HG03108 (cell line): Measurements from ENCODE around the gene CEP250.
"Not testable (repeated sequence)": the region's sequence is repeated elsewhere in the genome, so short reads cannot be mapped to it uniquely, and the experiment has no call there.

Source experiments
- ATAC-seq: cut with Tn5 transposase; IDR thresholded peaks from one replicate; pipeline ENCODE4 v1.9.1; 2021; ENCODE audit warnings: moderate library complexity; ENCODE audit not compliant: unreplicated experiment

CEP250 gene

DNA sequence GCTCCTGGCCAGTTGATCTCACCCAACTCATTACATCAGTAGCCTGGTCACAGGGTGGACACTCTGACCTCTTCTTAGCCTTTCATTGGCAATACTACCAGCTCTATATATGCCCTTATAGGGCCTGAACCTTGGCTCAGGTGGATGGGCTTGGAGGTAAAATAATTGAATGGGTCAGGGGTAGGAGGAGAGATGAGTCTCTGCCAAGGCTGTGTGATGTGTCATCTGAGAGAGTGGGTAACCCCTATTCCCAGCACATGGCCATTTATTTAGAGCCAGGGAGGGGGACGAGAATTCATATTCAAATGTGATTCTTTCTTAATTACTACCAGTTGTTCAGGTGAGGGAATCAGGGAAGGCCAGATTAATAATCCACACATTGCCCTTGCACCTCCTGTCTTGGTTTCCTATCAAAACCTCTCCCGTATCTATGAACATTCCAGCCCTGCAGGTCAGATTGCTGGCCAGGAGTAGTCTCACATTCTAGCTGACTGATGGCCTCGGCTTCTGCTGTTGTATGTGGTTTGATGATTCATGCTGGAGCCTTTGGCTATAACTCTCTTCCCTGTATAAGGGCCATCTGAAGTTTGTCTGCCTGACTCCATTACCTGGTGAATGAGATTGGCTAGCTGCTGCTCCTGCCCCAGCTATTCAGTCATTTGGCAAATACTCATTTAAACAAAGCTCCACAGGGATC, 60.7 kb downstream of the CEP250 start:
- no peak for ATAC-seq

DNA sequence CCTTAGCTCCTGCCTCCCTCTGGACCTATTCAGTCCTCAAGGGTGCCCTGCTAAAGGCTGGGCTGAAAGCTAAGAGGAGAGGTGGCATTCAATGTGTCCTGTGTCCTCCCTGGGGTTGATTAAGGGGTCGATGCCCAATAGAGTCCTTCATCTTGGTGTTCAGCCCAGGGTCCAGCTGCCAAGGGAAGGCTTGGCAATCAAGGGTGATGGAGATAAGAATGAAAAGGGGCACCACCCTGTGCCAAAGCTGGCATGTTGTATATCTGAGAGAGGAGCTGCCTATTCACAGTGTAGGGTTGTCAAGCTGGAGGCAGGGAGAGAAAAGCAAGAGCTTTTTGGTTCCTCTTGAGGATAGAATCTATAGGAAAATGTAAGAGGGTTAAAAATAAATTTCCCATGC, 61.7 kb downstream of the CEP250 start:
- ATAC-seq, result no peak

GRCh38 chr20:35517767-35518166, 62.4 kb downstream of the CEP250 start:
- ATAC-seq, result not testable (repeated sequence)

DNA sequence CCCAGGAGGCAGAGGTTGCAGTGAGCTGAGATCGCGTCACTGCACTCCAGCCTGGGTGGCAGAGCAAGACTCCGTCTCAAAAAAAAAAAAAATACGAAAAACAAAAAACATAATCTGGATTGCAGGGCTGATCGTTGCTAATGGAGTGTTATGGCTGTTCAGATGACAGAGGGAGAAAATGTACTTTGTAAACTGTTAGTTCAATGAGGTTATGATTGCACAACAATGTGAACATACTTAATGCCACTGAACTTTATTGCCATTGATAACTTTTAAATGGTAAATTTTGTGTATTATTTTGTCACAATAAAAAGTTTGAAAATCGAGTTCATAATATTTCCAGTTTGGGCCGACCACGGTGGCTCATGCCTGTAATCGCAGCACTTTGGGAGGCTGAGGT, 63.6 kb downstream of the CEP250 start:
- no peak for ATAC-seq

DNA sequence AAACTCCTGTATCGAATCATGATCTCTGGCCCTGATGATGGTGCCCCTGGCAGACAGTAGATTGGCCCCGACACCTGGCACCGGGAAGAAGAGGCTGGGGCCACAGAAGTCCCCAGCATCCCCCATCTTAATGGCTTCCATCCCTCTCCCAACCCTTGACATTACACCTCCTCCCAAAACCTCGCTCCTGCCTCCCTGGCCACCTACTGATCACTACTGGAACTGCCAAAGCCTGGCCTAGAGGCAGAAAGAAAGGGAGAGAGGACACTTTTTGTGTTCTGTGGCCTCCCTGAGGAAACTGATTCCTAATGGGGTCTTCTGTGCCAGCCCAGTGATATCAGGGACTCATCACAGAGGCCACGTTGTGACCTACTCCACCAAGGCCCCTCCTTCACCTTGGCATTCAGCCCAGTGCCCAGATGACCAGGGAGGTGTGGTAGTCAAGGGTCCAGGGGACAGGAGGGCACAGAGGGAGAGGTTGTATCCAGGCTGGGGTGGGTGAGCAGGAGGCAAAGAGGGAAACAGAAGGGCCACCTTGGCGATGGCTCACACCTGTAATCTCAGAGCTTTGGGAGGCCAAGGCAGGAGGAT, 68.0 kb downstream of the CEP250 start:
- ATAC-seq, result no peak

DNA sequence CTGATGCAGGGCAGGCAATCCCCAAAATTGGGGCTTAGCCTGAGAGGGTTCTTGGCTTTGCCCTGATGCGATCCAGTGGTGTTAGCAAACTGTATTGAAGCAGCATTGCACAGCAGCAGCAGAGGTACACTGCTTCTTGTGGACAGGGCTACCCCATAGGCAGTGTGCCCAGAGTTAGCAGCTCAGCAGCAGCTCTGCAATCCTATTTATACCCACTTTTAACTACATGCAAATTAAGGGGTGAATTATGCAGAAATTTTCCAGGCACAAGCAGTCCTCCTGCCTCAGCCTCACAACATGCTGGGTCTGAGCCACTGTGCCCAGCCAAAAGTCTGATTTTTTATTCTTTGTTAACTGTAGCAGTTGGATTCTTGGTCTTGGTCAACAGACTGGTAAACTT, 70.2 kb downstream of the CEP250 start:
- no peak for ATAC-seq

- no peak for ATAC-seq
These were observed 71.8 kb downstream of the CEP250 start for GRCh38 chr20:35527122-35527769.

- no peak for ATAC-seq
These were observed 74.2 kb downstream of the CEP250 start, which contains the start of gene C20orf173 for GRCh38 chr20:35529552-35529951. C20orf173 (minus strand) TSS chr20:35529652; CDS start chr20:35529373, 279 bp downstream.

DNA sequence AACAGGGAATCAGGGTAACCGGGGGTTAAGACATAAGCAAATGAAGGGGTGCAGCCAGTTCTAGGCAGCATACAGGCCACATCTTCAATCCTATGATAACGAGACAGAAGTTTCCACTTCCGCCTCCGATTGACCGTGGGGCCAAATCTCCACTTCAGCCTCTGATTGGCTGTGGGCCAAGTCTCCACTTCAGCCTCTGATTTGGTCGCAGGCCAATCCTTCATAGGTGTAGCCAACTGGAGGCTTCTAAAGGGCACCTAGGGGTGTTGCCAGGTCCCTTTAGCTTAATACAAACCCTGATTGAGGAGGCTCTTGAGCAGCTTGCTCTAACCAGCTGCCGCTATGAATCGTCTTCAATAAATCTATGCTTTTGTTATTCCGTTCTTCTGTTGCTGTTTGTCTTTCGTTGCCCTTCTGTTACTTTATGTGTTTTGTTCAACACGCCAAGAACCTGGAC, 84.4 kb downstream of the CEP250 start:
- ATAC-seq, result no peak

DNA sequence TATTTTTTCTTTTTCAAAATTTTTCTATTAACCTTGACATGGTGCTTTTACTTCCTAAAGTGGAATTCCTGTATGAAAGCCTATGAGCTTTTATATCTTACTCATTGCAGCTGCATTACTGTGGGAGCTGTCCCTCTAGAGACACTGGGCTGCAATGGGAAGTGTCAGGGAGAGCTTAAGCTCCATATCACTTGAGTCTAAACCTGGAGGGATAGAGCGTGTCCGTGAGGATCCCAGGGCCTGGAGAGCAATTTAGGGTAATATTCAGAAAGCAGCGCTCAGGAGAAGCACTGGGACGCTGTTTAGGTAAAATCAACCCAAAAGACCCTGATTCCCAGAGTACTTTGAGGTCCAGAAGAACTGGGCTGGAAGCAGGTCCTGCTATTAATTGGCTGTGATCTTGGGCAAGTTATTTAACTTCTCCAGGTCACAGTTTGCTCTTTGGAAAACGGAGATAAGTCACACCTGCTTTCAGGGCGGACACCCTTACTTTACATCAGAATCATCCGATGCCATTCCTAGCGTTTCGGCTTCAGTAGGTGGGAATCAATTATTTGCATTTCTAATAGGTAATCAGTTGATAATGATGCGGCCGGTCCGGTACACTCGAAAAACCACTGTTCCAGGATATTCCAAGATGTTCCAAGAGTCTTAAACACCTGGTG, 85.9 kb downstream of the CEP250 start:
- no peak for ATAC-seq

DNA sequence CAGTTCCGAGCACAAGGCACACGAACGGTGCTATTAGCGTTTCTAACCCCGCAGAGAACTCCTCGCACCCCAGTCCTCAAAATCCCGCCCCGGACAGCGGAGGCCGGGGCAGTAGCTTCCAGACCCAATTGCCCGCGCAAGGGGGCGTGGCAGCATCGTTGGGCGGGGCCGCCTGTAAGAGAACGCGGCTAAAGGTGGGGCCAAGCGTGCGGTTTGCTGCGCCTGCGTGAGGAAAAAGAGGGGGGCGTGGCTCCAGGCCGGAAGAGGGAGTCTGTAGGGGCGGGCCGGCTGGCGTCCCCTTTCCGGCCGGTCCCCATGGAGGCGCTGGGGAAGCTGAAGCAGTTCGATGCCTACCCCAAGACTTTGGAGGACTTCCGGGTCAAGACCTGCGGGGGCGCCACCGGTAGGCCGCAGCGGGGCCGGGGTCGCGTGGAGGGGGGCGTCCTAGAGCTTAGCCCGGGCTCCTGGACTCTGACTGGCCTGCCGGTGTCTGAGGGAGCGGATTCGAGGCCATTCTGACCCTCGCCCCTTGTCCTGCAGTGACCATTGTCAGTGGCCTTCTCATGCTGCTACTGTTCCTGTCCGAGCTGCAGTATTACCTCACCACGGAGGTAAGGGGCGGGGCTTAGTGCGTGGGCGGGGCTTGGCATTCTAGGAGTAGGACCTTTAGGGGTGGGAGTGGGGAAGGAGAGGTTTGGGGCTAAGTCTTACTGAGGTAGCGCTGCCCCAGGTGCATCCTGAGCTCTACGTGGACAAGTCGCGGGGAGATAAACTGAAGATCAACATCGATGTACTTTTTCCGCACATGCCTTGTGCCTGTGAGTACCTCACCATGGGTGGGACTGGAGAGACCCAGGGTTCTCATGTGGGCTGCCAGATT, 86.6 kb downstream of the CEP250 start, which contains the start of gene ERGIC3:
TSS of gene ERGIC3 (plus strand) at position 296 of the 880 bp plus-strand sequence. CDS start at position 316, 20 bp downstream.
- peak; percentile 89 for ATAC-seq

GRCh38 chr20:35542990-35543389, 87.6 kb downstream of the CEP250 start:
- no peak for ATAC-seq

- no peak for ATAC-seq
These were observed 89.0 kb downstream of the CEP250 start for GRCh38 chr20:35544436-35544835.

- not testable (repeated sequence) for ATAC-seq
These were observed 89.5 kb downstream of the CEP250 start for GRCh38 chr20:35544941-35545340.

DNA sequence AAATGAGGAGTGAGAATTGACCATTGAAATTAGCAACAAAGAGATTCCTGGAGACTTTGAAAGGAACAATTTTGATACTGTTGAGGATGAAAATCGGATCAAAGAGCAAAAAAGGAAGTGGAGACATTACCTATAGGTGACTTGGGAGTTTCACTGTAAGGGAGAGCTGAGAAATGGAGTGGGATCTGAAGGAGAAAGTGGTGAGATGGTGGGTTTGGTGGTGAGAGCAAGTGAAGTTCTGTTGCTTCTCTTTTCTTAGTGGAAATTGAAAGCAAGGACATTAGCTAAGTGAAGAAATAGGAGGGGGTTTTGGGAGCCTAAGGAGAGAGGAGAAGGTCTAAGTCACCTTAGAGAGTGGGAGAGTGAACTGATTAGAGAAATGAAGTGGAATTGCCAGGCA, 90.7 kb downstream of the CEP250 start:
- no peak for ATAC-seq

GRCh38 chr20:35547329-35547728, 91.9 kb downstream of the CEP250 start:
- ATAC-seq, result no peak

DNA sequence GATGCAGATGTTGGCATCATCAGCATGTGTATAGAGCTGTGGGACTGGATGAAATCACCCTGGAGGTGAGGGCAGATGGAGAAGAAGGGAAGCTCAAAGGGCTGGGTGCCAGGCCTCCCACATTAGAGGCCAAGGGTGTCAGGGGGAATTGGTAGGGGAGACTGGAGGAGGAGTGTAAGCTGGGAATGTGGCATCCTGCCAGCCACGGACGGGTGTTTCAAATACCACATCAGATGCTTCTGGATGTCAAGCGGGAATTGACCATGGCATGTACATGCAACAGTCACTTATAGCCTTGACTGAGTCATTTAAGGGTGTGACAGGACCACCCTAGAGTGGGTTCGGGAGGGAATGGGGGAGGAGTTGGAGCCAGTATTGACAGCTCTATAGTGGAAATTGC, 96.1 kb downstream of the CEP250 start:
- no peak for ATAC-seq

GRCh38 chr20:35552914-35553313, 97.5 kb downstream of the CEP250 start:
- ATAC-seq, result no peak

GRCh38 chr20:35555461-35555860, 100.1 kb downstream of the CEP250 start:
- not testable (repeated sequence) for ATAC-seq

DNA sequence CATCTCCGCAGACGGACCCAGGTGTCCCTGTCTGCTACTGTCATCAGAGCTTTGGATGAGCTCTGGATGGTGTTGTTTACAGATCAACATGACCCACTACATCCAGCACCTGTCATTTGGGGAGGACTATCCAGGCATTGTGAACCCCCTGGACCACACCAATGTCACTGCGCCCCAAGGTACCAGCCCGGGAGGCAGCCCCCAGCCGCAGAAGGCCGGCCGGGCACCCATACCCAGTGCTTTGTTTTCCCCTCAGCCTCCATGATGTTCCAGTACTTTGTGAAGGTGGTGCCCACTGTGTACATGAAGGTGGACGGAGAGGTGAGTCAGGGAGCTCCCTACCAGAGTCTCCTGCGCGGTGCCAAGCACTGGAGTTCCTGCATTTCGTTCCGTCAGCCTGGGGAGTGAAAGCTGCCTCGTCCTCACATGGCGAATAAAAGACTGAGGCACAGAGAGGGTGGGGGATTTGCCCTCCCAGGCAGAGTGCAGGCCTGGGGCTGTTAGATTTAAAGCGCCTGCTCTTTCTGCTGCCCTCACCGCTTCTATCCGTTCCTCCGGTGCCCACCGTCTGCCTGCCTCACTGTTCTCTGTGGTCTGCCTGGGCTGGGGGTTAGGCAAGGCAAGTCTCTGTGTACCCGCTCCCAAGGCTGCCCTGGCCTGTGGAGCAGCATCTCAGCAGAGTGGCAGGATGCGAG, 100.7 kb downstream of the CEP250 start:
- no peak for ATAC-seq
